Endothelial cell (in vitro differentiated cells): Measurements from ENCODE around the gene GCA. TPM values are rescaled to one million over a fixed set of nuclear protein-coding genes. Genes with fewer than 3 reads are reported as not detected.
A peak's percentile ranks its signal among the peaks of the same experiment; 100 is the strongest.

Experiments
- DNase-seq: peaks from one replicate; pipeline ENCODE4 v3.0.0; 2021; ENCODE audit warnings: low spot score
- H3K27ac Mint-ChIP-seq: one replicate; pipeline ENCODE4 v1.8.0; 2021; ENCODE audit warnings: mixed read lengths, inconsistent platforms; ENCODE audit not compliant: unreplicated experiment
- H3K27me3 Mint-ChIP-seq: one replicate; pipeline ENCODE4 v1.8.0; 2021; ENCODE audit warnings: mild to moderate bottlenecking, moderate library complexity, mixed read lengths, inconsistent platforms; ENCODE audit not compliant: unreplicated experiment
- H3K36me3 Mint-ChIP-seq: one replicate; pipeline ENCODE4 v1.8.0; 2021; ENCODE audit warnings: mild to moderate bottlenecking, low read depth, mixed read lengths, inconsistent platforms; ENCODE audit not compliant: unreplicated experiment
- H3K4me1 Mint-ChIP-seq: one replicate; pipeline ENCODE4 v1.8.0; 2021; ENCODE audit warnings: mild to moderate bottlenecking, mixed read lengths, inconsistent platforms; ENCODE audit not compliant: unreplicated experiment
- H3K4me3 Mint-ChIP-seq: one replicate; pipeline ENCODE4 v1.8.0; 2021; ENCODE audit warnings: mild to moderate bottlenecking, mixed read lengths, inconsistent platforms; ENCODE audit not compliant: unreplicated experiment
- H3K9me3 Mint-ChIP-seq: one replicate; pipeline ENCODE4 v1.8.0; 2021; ENCODE audit warnings: mixed read lengths, inconsistent platforms; ENCODE audit not compliant: unreplicated experiment
- long read RNA-seq: library from polyadenylated mRNA; unstranded; transcript quantifications from one replicate; pipeline ENCODE4 v2.0.0, GENCODE V29; 2020; ENCODE audit not compliant: unreplicated experiment
- total RNA-seq: library from RNA; stranded (reverse); fragmentation: NEBNext Ultra II Directional; extraction: Animal tissue kit (Norgen Biotek cat#: 25700); gene quantifications from one replicate; pipeline ENCODE4 v1.2.1, GENCODE V29; 2021; ENCODE audit not compliant: unreplicated experiment
- TF ChIP-seq, protein P1 (sequence below): fragments of 200-600 bp; sonication (generic); IDR thresholded peaks from one replicate; pipeline ENCODE4 v1.5.0; 2021; ENCODE audit warnings: antibody characterized with exemption; ENCODE audit not compliant: unreplicated experiment

The GCA gene, protein sequence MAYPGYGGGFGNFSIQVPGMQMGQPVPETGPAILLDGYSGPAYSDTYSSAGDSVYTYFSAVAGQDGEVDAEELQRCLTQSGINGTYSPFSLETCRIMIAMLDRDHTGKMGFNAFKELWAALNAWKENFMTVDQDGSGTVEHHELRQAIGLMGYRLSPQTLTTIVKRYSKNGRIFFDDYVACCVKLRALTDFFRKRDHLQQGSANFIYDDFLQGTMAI
- total RNA-seq = 123 TPM
- long read RNA-seq, transcript GCA-204 (8 exons, 1,992 nt) = major isoform, 86 of 104 reads
- long read RNA-seq, transcript GCA-210 (7 exons, 1,808 nt) = minor isoform, 5 of 104 reads
- long read RNA-seq, partial matches to known transcripts = 0 of 104 reads
- long read RNA-seq, other reads (novel, unspliced or antisense) = 10 of 104 reads

DNA sequence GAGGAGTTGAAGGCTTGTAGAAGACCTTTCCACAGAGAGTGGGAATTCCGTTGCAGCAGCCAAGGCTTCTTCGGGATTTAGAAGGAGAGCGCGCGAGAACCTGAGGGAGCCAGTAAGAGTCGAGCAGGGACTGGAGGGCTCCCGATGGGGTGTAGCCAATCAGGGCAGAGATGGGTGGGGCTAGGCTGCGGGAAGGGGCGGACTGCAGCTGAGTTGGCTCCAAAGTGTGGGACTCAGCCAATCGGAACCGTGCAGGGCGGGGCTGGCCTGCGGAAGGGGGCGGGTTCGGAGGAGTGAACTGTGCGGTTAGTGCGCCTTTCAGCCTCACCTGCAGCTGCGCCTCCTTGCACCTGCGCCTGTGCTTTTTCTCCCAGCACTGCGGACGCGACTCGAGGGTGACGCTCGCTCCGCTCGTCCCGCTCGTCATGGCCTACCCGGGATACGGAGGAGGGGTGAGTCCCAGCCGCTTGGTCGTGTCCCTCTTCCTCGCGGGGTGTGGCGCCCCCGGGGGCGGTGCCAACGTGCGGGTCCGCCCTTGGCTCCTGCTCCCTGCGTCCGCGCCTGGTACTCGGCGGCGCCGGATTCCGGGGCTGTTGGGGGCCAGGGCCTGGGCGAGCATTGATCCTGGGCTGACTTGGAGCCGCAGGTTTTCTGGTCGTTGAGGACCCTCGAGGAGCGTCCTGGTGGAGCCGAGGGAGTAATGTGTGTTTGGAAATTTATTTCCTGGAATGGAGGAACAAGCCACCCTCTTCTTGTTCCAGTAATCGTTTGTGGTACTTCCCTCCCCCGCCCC is at the start of gene GCA:
Gene GCA (plus strand): TSS at position 309 of the 793 bp plus-strand sequence. CDS start 117 bp downstream, at position 426.
- peak within 1 kb of the TSS; percentile 89 for H3K27ac Mint-ChIP-seq

DNA sequence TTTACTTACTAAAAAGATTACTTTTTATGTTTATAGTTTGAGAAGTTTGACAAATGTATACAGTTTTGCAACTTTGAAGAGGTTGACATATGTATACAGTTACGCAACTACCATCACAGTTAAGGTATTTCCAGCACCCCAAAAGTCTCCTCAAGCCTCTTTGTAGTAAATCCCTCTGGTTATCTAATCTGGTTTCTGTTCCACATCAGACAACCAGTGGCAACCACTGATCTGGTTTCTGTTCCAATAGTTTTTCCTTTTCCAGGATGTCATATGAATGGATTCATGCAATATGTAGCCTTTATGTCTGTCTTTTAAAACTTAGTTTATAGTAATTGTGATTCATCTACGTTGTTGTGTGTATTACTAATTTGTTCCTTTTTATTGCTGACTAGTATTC is 48.9 kb upstream of the GCA start:
- H3K36me3 Mint-ChIP-seq = no peaks in the 10 kb centered on the region
- peaks cover 2% of the 10 kb centered on the region for H3K27me3 Mint-ChIP-seq
- H3K4me1 Mint-ChIP-seq = no peaks in the 10 kb centered on the region
- H3K4me3 Mint-ChIP-seq = no peak overlapping the region
- H3K9me3 Mint-ChIP-seq = no peaks in the 10 kb centered on the region
- no peak for DNase-seq
- H3K27ac Mint-ChIP-seq = no peak overlapping the region
- TF ChIP-seq, protein P1, sequence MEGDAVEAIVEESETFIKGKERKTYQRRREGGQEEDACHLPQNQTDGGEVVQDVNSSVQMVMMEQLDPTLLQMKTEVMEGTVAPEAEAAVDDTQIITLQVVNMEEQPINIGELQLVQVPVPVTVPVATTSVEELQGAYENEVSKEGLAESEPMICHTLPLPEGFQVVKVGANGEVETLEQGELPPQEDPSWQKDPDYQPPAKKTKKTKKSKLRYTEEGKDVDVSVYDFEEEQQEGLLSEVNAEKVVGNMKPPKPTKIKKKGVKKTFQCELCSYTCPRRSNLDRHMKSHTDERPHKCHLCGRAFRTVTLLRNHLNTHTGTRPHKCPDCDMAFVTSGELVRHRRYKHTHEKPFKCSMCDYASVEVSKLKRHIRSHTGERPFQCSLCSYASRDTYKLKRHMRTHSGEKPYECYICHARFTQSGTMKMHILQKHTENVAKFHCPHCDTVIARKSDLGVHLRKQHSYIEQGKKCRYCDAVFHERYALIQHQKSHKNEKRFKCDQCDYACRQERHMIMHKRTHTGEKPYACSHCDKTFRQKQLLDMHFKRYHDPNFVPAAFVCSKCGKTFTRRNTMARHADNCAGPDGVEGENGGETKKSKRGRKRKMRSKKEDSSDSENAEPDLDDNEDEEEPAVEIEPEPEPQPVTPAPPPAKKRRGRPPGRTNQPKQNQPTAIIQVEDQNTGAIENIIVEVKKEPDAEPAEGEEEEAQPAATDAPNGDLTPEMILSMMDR = no peak

More for the DNA sequence above, at the start of gene GCA:
- no peaks in the 10 kb centered on the region for H3K9me3 Mint-ChIP-seq
- no peaks in the 10 kb centered on the region for H3K27me3 Mint-ChIP-seq
- peak within 1 kb of the TSS; percentile 97 for H3K4me3 Mint-ChIP-seq
- peaks cover 32% of the 10 kb centered on the region for H3K4me1 Mint-ChIP-seq
- TF ChIP-seq, protein P1 = no peak
- no peaks in the 10 kb centered on the region for H3K36me3 Mint-ChIP-seq
- peak; percentile 97 for DNase-seq

DNA sequence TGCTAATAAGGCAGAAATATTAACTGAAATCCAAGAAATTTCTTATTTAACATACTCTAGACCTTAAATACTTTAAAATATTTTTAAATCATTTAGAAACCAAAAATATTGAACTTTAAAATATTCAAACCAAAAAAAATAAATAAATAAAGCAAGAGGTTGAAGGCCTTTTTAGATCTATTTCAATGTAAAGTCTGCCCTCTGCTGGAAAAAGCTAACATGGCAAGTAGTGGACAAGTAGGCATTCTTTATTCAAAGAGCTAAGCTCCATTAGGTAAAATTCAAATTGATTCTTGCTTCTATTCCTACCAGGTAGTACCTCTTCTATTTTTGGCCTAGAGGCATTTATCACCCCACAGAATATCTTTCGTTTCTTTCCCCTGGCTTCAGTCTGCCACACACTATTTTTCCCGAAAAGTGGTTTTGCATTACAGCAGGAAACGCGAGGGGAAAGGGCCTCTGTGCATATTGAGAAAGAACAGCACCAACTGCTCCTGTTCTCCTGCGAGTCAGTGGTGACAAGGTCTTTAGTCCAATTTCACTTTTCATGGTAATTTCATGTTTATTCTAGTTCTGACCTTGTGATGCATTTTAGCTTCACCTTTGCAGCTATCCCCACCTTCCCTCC is 45.9 kb upstream of the GCA start:
- TF ChIP-seq, protein P1 = peak; percentile 88
- DNase-seq = peak; percentile 77

DNA sequence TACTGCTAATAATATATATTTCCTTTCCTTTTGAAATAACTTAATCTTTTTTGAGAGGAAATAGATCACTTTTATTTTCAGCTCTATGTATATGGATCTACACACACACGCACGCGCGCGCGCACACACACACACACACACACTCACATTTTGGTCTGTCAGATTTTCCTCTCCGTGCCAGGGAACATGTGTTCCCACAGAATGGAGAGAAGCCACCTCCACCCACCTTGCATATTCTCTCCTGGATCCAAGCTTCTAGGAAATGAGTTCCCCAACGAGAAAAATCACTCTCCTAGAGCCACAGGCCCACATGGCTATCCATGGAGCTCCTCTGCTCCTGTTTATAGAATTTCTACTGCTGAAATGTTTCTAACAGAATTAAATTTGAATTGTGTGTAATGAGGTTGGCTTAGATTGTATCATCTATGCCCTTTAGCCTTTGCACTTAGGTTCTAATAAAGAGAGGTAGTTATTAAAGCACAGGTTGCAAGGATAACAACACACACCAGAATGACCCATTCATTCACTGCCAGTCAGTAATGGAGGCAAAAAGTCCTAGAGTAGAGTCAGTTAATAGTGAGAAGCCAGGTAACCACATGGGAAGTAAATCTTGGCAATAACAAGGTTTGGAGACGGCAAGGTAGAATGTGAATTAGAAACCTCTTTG is 45.1 kb upstream of the GCA start:
- TF ChIP-seq, protein P1 = no peak
- H3K27me3 Mint-ChIP-seq = peaks cover 2% of the 10 kb centered on the region
- DNase-seq = no peak
- H3K9me3 Mint-ChIP-seq = no peaks in the 10 kb centered on the region
- H3K36me3 Mint-ChIP-seq = no peaks in the 10 kb centered on the region
- no peak overlapping the region for H3K4me3 Mint-ChIP-seq
- H3K4me1 Mint-ChIP-seq = peaks cover 2% of the 10 kb centered on the region
- no peak overlapping the region for H3K27ac Mint-ChIP-seq

More for the DNA sequence above, 45.9 kb upstream of the GCA start:
- Mint-ChIP-seq H3K27me3 (peaks cover 2% of the 10 kb centered on the region), H3K4me1 (no peaks in the 10 kb centered on the region), H3K36me3 (no peaks in the 10 kb centered on the region), H3K9me3 (no peaks in the 10 kb centered on the region), H3K27ac (no peak overlapping the region), H3K4me3 (no peak overlapping the region)
